GM15510 (cell line): ENCODE results near the gene SUV39H1.
A peak's percentile ranks its signal among the peaks of the same experiment; 100 is the strongest.

Source experiments
- POLR2A ChIP-seq: IDR thresholded peaks from 3 replicates; pipeline ENCODE4 v1.6.1; 2011; ENCODE audit warnings: borderline replicate concordance; ENCODE audit not compliant: insufficient read length; ENCODE audit errors: extremely low read depth

Gene SUV39H1

GRCh38 chrX:48689208-48689920 is 7.2 kb upstream of the SUV39H1 start:
- TF ChIP-seq POLR2A: no peak

- no peak for TF ChIP-seq POLR2A
Observed at GRCh38 chrX:48694776-48695533, 1.6 kb upstream of the SUV39H1 start.

- no peak for TF ChIP-seq POLR2A
Observed at GRCh38 chrX:48695534-48695896, 1.0 kb upstream of the SUV39H1 start.

GRCh38 chrX:48695925-48696300 is 621 bp upstream of the SUV39H1 start:
- no peak for TF ChIP-seq POLR2A

- TF ChIP-seq POLR2A: peak; percentile 19
Observed at GRCh38 chrX:48696909-48697727, 584 bp downstream of the SUV39H1 start.

- no peak for TF ChIP-seq POLR2A
Observed at GRCh38 chrX:48698306-48698705, 1.8 kb downstream of the SUV39H1 start.

- TF ChIP-seq POLR2A: no peak
Observed at GRCh38 chrX:48700246-48700645, 3.7 kb downstream of the SUV39H1 start.

GRCh38 chrX:48700951-48701653 is 4.6 kb downstream of the SUV39H1 start:
- TF ChIP-seq POLR2A: no peak

GRCh38 chrX:48702032-48702431 is 5.5 kb downstream of the SUV39H1 start:
- TF ChIP-seq POLR2A: no peak

- TF ChIP-seq POLR2A: no peak
Observed at GRCh38 chrX:48702716-48703115, 6.2 kb downstream of the SUV39H1 start.

- no peak for TF ChIP-seq POLR2A
Observed at GRCh38 chrX:48703228-48703627, 6.7 kb downstream of the SUV39H1 start.

- TF ChIP-seq POLR2A: no peak
Observed at GRCh38 chrX:48703642-48704481, 7.3 kb downstream of the SUV39H1 start.

- no peak for TF ChIP-seq POLR2A
Observed at GRCh38 chrX:48705871-48706270, 9.3 kb downstream of the SUV39H1 start.
